HK-2 (cell line): ENCODE measurements around the gene TMCC3.
A peak's percentile ranks its signal among the peaks of the same experiment; 100 is the strongest.
"Not testable (repeated sequence)": the region's sequence is repeated elsewhere in the genome, so short reads cannot be mapped to it uniquely, and the experiment has no call there.

ENCODE experiments used
- DNase-seq: peaks from one replicate; pipeline ENCODE4 v3.0.0-alpha.2; 2018; ENCODE audit not compliant: unreplicated experiment

Gene TMCC3

GRCh38 chr12:94633401-94633800 lies 17.0 kb downstream of the TMCC3 start:
- no peak for DNase-seq

- DNase-seq: no peak
These were observed 19.3 kb downstream of the TMCC3 start for GRCh38 chr12:94631058-94631457.

- DNase-seq: no peak
These were observed 21.4 kb downstream of the TMCC3 start for GRCh38 chr12:94628819-94629472.

- DNase-seq: no peak
These were observed 22.0 kb downstream of the TMCC3 start for GRCh38 chr12:94628369-94628768.

GRCh38 chr12:94625531-94625930 lies 24.8 kb downstream of the TMCC3 start:
- DNase-seq: no peak

GRCh38 chr12:94623161-94623920 lies 27.0 kb downstream of the TMCC3 start:
- no peak for DNase-seq

- DNase-seq: no peak
These were observed 27.9 kb downstream of the TMCC3 start for GRCh38 chr12:94622475-94622874.

- DNase-seq: peak; percentile 51
These were observed 28.5 kb downstream of the TMCC3 start for GRCh38 chr12:94621662-94622359.

- DNase-seq: no peak
These were observed 29.7 kb downstream of the TMCC3 start for GRCh38 chr12:94620621-94621020.

- DNase-seq: no peak
These were observed 31.2 kb downstream of the TMCC3 start for GRCh38 chr12:94618995-94619695.

GRCh38 chr12:94617101-94617500 lies 33.3 kb downstream of the TMCC3 start:
- no peak for DNase-seq

GRCh38 chr12:94616203-94616729 lies 34.1 kb downstream of the TMCC3 start:
- DNase-seq: peak; percentile 69

- no peak for DNase-seq
These were observed 34.8 kb downstream of the TMCC3 start for GRCh38 chr12:94615260-94616181.

- DNase-seq: peak; percentile 36
These were observed 36.1 kb downstream of the TMCC3 start for GRCh38 chr12:94614288-94614721.

GRCh38 chr12:94609917-94610443 lies 40.4 kb downstream of the TMCC3 start:
- DNase-seq: no peak

GRCh38 chr12:94606810-94607209 lies 43.5 kb downstream of the TMCC3 start:
- not testable (repeated sequence) for DNase-seq

- DNase-seq: no peak
These were observed 46.0 kb downstream of the TMCC3 start for GRCh38 chr12:94604366-94604698.

GRCh38 chr12:94603434-94604365 lies 46.7 kb downstream of the TMCC3 start:
- DNase-seq: no peak

- DNase-seq: no peak
These were observed 48.3 kb downstream of the TMCC3 start for GRCh38 chr12:94602024-94602423.
